ENCODE results near the gene FERMT3. TPM values are rescaled to one million over a fixed set of nuclear protein-coding genes. Genes with fewer than 3 reads are reported as not detected.

Gene FERMT3
- total and polyA plus RNA-seq, 4 donors, result 17.4 to 182 (median 84.5) TPM

- no peak overlapping the region for H3K4me3 ChIP-seq
- H3K27me3 ChIP-seq (ENCODE audit: control insufficient read depth in 3 of 3, insufficient read depth in 3 of 3, low read length in 2 of 3), result no peaks in the 10 kb centered on the region
- WGBS, 2 donors, result 90 to 93% methylated on average over 30 of the region's 30 CpGs
- H3K9ac ChIP-seq (ENCODE audit: insufficient read depth in 1 of 2, low read length in 2 of 2), result no peak overlapping the region
- DNase-seq (no peak), ATAC-seq (ENCODE audit: insufficient read depth, low FRiP score) (no peak)
- TF ChIP-seq, protein P1, sequence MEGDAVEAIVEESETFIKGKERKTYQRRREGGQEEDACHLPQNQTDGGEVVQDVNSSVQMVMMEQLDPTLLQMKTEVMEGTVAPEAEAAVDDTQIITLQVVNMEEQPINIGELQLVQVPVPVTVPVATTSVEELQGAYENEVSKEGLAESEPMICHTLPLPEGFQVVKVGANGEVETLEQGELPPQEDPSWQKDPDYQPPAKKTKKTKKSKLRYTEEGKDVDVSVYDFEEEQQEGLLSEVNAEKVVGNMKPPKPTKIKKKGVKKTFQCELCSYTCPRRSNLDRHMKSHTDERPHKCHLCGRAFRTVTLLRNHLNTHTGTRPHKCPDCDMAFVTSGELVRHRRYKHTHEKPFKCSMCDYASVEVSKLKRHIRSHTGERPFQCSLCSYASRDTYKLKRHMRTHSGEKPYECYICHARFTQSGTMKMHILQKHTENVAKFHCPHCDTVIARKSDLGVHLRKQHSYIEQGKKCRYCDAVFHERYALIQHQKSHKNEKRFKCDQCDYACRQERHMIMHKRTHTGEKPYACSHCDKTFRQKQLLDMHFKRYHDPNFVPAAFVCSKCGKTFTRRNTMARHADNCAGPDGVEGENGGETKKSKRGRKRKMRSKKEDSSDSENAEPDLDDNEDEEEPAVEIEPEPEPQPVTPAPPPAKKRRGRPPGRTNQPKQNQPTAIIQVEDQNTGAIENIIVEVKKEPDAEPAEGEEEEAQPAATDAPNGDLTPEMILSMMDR (IDR thresholded peaks at IDR 0.05; ENCODE audit: control extremely low read depth, extremely low read depth), result no peak
- H3K9me3 ChIP-seq (ENCODE audit: control insufficient read depth in 4 of 4, insufficient read depth in 3 of 4, low read length in 3 of 4), result peaks cover 0 to 2% (median 0%) of the 10 kb centered on the region in 4 donors
- peaks cover 0 to 25% (median 2%) of the 10 kb centered on the region in 4 donors for H3K36me3 ChIP-seq (ENCODE audit: control insufficient read depth in 4 of 4, insufficient read depth in 4 of 4, low read length in 4 of 4)
- H3K27ac ChIP-seq (ENCODE audit: low read depth in 1 of 2, low read length in 1 of 2), result no peak overlapping the region
- H3K4me1 ChIP-seq (ENCODE audit: control insufficient read depth in 5 of 5, insufficient read depth in 5 of 5, low read length in 5 of 5), result peaks cover 0 to 22% (median 0%) of the 10 kb centered on the region in 5 donors
Measured at GRCh38 chr11:64211181-64211872, 4.8 kb downstream of the FERMT3 start.

DNA sequence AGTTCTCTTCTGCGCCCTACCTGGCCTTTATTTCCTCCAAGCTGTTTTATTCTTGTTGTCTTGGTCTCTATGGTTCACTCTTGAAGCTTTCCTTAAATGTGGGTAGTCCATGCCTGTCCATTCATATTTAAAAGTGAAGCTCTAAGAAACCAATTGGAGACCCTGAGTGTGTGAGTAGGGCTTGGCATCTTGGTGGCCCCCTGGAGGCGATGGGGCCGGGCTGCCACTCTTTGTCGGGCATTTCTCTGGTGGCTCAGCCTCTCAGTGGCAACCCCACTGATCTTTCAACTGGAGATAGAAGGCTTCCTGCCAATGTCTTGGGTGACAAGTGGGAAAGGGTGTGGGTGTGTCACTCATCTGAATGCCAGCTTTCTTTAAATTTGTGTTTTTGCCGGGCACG lies 10.4 kb downstream of the FERMT3 start:
- WGBS, 2 donors, result 84 to 89% methylated on average over 6 of the region's 6 CpGs
- DNase-seq, result no peak
- Histone ChIP-seq H3K27ac (ENCODE audit: low read depth in 1 of 2, low read length in 1 of 2) (no peak overlapping the region), H3K4me1 (ENCODE audit: control insufficient read depth in 5 of 5, insufficient read depth in 5 of 5, low read length in 5 of 5) (peaks cover 0 to 3% (median 0%) of the 10 kb centered on the region in 5 donors), H3K4me3 (no peak overlapping the region), H3K9ac (ENCODE audit: insufficient read depth in 1 of 2, low read length in 2 of 2) (no peak overlapping the region), H3K9me3 (ENCODE audit: control insufficient read depth in 4 of 4, insufficient read depth in 3 of 4, low read length in 3 of 4) (no peaks in the 10 kb centered on the region), H3K27me3 (ENCODE audit: control insufficient read depth in 3 of 3, insufficient read depth in 3 of 3, low read length in 2 of 3) (no peaks in the 10 kb centered on the region), H3K36me3 (ENCODE audit: control insufficient read depth in 4 of 4, insufficient read depth in 4 of 4, low read length in 4 of 4) (peaks cover 0 to 36% (median 0%) of the 10 kb centered on the region in 4 donors)
- TF ChIP-seq, protein P1 (IDR thresholded peaks at IDR 0.05; ENCODE audit: control extremely low read depth, extremely low read depth), result no peak
- ATAC-seq (ENCODE audit: insufficient read depth, low FRiP score), result no peak

GRCh38 chr11:64218628-64219353 lies 12.3 kb downstream of the FERMT3 start:
- H3K4me1 ChIP-seq (ENCODE audit: control insufficient read depth in 5 of 5, insufficient read depth in 5 of 5, low read length in 5 of 5), result peaks cover 0 to 3% (median 0%) of the 10 kb centered on the region in 5 donors
- H3K27ac ChIP-seq (ENCODE audit: low read depth in 1 of 2, low read length in 1 of 2), result no peak overlapping the region
- H3K9ac ChIP-seq (ENCODE audit: insufficient read depth in 1 of 2, low read length in 2 of 2), result no peak overlapping the region
- ATAC-seq (ENCODE audit: insufficient read depth, low FRiP score), result no peak
- no peak overlapping the region for H3K4me3 ChIP-seq
- peaks cover 0 to 41% (median 0%) of the 10 kb centered on the region in 4 donors for H3K36me3 ChIP-seq (ENCODE audit: control insufficient read depth in 4 of 4, insufficient read depth in 4 of 4, low read length in 4 of 4)
- no peaks in the 10 kb centered on the region for H3K9me3 ChIP-seq (ENCODE audit: control insufficient read depth in 4 of 4, insufficient read depth in 3 of 4, low read length in 3 of 4)
- no peak for DNase-seq
- TF ChIP-seq, protein P1 (IDR thresholded peaks at IDR 0.05; ENCODE audit: control extremely low read depth, extremely low read depth), result no peak
- WGBS, 2 donors, result 82 to 89% methylated on average over 11 of the region's 11 CpGs
- H3K27me3 ChIP-seq (ENCODE audit: control insufficient read depth in 3 of 3, insufficient read depth in 3 of 3, low read length in 2 of 3), result no peaks in the 10 kb centered on the region

Measured in lung (tissue), 12 donors.